Measurements from ENCODE around the gene VWA3B. TPM values are rescaled to one million over a fixed set of nuclear protein-coding genes. Genes with fewer than 3 reads are reported as not detected.
"Not testable (repeated sequence)": the region's sequence is repeated elsewhere in the genome, so short reads cannot be mapped to it uniquely, and the experiment has no call there.

Gene VWA3B
- total RNA-seq, 6 donors from 2014 or later = 0.72 to 25.3 (median 5.3) TPM

DNA sequence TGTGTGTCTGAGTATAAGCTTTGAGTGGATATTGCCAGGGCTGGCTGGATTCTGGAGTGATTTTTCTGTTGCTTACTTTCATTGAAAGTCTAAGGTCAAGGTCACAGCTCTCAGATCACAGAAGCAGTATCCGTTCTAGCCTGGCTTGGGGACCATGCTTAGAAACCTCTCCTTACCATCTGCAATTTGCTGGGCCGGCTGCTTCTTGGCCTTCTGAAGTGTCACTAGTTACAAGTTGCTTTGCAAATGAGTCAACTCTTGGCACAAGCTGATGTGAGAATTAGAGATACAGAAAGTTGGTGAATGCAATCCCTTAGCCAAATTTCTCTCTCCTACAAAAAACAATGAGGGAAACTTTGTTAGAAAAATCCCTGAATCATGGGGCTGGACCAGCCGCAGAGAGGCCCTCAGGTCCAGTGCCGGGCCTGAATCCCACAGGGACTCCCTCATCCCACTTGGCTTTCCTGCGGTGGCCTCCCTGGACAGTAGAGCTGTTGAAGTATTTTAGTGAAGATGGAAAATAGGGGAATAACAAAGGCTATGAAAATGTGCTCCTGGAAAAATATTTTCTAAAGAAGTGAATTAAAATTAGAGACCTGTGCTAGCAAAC is 166.6 kb downstream of the VWA3B start:
- WGBS, 2 donors = 61 to 67% methylated on average over 5 of the region's 5 CpGs
- ATAC-seq (ENCODE audit: low FRiP score in 2 of 2) (peak in 1 of 2 donors; percentile 29), DNase-seq (no peak)
- Histone ChIP-seq H3K36me3 (no peaks in the 10 kb centered on the region), H3K27ac (no peak overlapping the region), H3K4me3 (no peak overlapping the region), H3K27me3 (no peaks in the 10 kb centered on the region), H3K4me1 (no peaks in the 10 kb centered on the region), H3K9me3 (no peaks in the 10 kb centered on the region)
- no peak for TF ChIP-seq CTCF (IDR thresholded peaks at IDR 0.05)
- TF ChIP-seq POLR2AphosphoS5 (IDR thresholded peaks at IDR 0.05) = no peak
- TF ChIP-seq EP300 (IDR thresholded peaks at IDR 0.05) = no peak

DNA sequence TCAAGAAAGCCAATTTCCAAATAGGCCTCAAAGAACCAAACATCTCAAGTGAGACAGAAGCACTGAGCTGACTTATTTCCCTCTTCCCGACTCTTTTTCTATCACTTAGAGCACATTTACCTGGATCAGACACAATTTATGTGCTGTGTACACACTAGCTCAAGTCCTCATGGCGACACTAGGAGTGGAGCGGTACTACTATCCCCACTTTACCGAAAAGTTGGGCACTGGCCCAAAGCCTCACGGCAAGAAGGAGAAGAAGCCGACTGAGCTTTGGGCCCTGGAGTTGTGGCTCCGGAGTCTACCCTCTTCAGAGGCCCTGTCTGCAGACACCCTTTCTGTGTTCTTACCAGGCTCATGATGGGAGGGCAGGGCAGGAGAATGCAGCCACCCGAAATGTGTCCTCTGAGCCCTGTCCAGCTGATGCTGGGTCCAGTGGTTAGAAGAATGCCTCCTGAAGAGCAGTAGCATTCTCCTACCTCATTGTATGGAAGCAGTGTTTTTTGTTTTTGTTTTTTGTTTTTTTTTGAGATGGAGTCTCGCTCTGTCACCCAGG is 167.6 kb downstream of the VWA3B start:
- no peak overlapping the region for H3K27ac ChIP-seq
- no peaks in the 10 kb centered on the region for H3K27me3 ChIP-seq
- H3K4me1 ChIP-seq = no peaks in the 10 kb centered on the region
- no peaks in the 10 kb centered on the region for H3K9me3 ChIP-seq
- ATAC-seq (ENCODE audit: low FRiP score in 2 of 2) (peak in 1 of 2 donors; percentile 74), DNase-seq (peak in 1 of 2 donors; percentile 24)
- 56 to 68% methylated on average over 8 to 9 of the region's 9 CpGs for WGBS, 2 donors
- no peak overlapping the region for H3K4me3 ChIP-seq
- no peaks in the 10 kb centered on the region for H3K36me3 ChIP-seq
- TF ChIP-seq POLR2A (IDR thresholded peaks at IDR 0.05) = no peak
- TF ChIP-seq POLR2AphosphoS5 (IDR thresholded peaks at IDR 0.05) = no peak

GRCh38 chr2:98258906-98259305 is 171.9 kb downstream of the VWA3B start:
- DNase-seq (no peak), ATAC-seq (ENCODE audit: low FRiP score in 2 of 2) (no peak)
- peaks cover 12 to 17% (median 14%) of the 10 kb centered on the region in 4 donors for H3K9me3 ChIP-seq
- H3K27ac ChIP-seq = no peak overlapping the region
- TF ChIP-seq EP300 (IDR thresholded peaks at IDR 0.05) (no peak), POLR2A (IDR thresholded peaks at IDR 0.05) (no peak), CTCF (IDR thresholded peaks at IDR 0.05) (no peak), POLR2AphosphoS5 (IDR thresholded peaks at IDR 0.05) (no peak)
- H3K4me3 ChIP-seq = no peak overlapping the region
- H3K4me1 ChIP-seq = no peaks in the 10 kb centered on the region
- no peaks in the 10 kb centered on the region for H3K27me3 ChIP-seq
- H3K36me3 ChIP-seq = no peaks in the 10 kb centered on the region

- H3K27ac ChIP-seq = no peak overlapping the region
- no peak overlapping the region for H3K4me3 ChIP-seq
- no peaks in the 10 kb centered on the region for H3K27me3 ChIP-seq
- ATAC-seq (ENCODE audit: low FRiP score in 2 of 2) = no peak
- H3K4me1 ChIP-seq = no peaks in the 10 kb centered on the region
- no peaks in the 10 kb centered on the region for H3K36me3 ChIP-seq
- WGBS, 2 donors = 64 to 87% methylated on average over 1 of the region's 1 CpG
- peaks cover 15 to 22% (median 19%) of the 10 kb centered on the region in 4 donors for H3K9me3 ChIP-seq
- DNase-seq = no peak
- TF ChIP-seq POLR2AphosphoS5 (IDR thresholded peaks at IDR 0.05) (no peak), POLR2A (IDR thresholded peaks at IDR 0.05) (no peak), EP300 (IDR thresholded peaks at IDR 0.05) (no peak), CTCF (IDR thresholded peaks at IDR 0.05) (no peak)
These were observed 176.4 kb downstream of the VWA3B start for GRCh38 chr2:98263362-98263761.

DNA sequence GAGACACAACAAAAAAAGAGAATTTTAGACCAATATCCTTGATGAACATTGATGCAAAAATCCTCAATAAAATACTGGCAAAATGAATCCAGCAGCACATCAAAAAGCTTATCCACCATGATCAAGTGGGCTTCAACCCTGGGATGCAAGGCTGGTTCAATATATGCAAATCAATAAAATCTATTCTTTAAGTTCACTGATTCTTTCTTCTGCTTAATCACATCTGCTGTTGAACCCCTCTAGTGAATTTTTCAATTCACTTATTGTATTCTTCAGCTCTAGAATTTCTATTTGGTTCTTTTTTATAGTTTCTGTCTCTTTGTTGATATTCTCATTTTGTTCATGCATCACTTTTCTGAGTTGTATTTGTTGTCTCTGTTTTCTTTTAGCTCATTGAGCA is 181.3 kb downstream of the VWA3B start:
- not testable (repeated sequence) for H3K27me3 ChIP-seq; DNase-seq; H3K36me3 ChIP-seq; H3K4me3 ChIP-seq; H3K4me1 ChIP-seq; ATAC-seq (ENCODE audit: low FRiP score in 2 of 2); H3K27ac ChIP-seq
- peaks cover 7 to 15% (median 11%) of the 10 kb centered on the region in 4 donors for H3K9me3 ChIP-seq

DNA sequence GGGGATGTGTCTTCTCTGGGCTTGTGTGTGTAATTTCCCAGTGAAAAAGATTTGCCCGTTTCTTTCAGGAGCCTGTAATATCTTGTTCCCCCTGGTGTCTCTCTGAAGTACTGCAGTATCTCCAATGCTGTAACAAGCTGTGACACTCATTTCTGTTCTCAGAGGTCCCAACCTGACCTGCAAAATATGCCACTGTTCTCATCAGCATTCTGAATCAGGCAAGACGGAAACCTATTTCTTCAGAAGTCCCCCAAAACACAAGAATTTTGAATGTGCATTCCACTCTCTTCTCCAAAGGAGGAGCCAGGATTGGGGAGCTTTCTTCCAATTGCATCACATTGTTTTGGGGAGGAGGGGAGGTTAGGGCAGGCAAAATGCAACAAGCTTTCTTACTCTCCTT is 182.3 kb downstream of the VWA3B start:
- H3K4me3 ChIP-seq = no peak overlapping the region
- ATAC-seq (ENCODE audit: low FRiP score in 2 of 2) (peak in 1 of 2 donors; percentile 70), DNase-seq (no peak)
- H3K27me3 ChIP-seq = no peaks in the 10 kb centered on the region
- H3K9me3 ChIP-seq = peaks cover 0 to 4% (median 2%) of the 10 kb centered on the region in 4 donors
- H3K27ac ChIP-seq = no peak overlapping the region
- TF ChIP-seq POLR2A (IDR thresholded peaks at IDR 0.05) = no peak
- peak; percentile 52 to 77 (median 63) for TF ChIP-seq CTCF (IDR thresholded peaks at IDR 0.05)
- no peaks in the 10 kb centered on the region for H3K36me3 ChIP-seq
- no peaks in the 10 kb centered on the region for H3K4me1 ChIP-seq
- 26 to 35% methylated on average over 2 of the region's 2 CpGs for WGBS, 2 donors

Data from upper lobe of left lung (tissue), 6 donors.